WERI-Rb-1 (cell line): ENCODE measurements around the gene FGF14.
A peak's percentile ranks its signal among the peaks of the same experiment; 100 is the strongest.

ENCODE experiments used
- DNase-seq: peaks from one replicate; pipeline ENCODE4 v3.0.0-alpha.2; 2020
- H3K27ac ChIP-seq: fragments of 250-450 bp; sonication (Bioruptor Pico); 2 replicates; pipeline ENCODE4 v1.5.1; 2020; ENCODE audit warnings: mild to moderate bottlenecking, moderate library complexity
- H3K27me3 ChIP-seq: fragments of 250-450 bp; sonication (Bioruptor Pico); 2 replicates; pipeline ENCODE4 v1.5.1; 2021; ENCODE audit warnings: mild to moderate bottlenecking, low read depth, moderate library complexity; ENCODE audit not compliant: insufficient read depth, severe bottlenecking
- H3K36me3 ChIP-seq: fragments of 250-450 bp; sonication (Bioruptor Pico); 2 replicates; pipeline ENCODE4 v1.5.1; 2020; ENCODE audit warnings: mild to moderate bottlenecking, moderate library complexity
- H3K4me3 ChIP-seq: 2 replicates; pipeline ENCODE4 v1.5.1; 2011; ENCODE audit warnings: low read depth, mild to moderate bottlenecking, control low read depth, low read length
- H3K9me3 ChIP-seq: fragments of 250-450 bp; sonication (Bioruptor Pico); 2 replicates; pipeline ENCODE4 v1.5.1; 2021; ENCODE audit warnings: mild to moderate bottlenecking, moderate library complexity; ENCODE audit not compliant: severe bottlenecking
- TF ChIP-seq, protein P1 (sequence below): IDR thresholded peaks from 2 replicates; pipeline ENCODE4 v1.5.1; 2011; ENCODE audit warnings: low read depth, mild to moderate bottlenecking, control low read depth, inconsistent platforms, low read length

The FGF14 gene

DNA sequence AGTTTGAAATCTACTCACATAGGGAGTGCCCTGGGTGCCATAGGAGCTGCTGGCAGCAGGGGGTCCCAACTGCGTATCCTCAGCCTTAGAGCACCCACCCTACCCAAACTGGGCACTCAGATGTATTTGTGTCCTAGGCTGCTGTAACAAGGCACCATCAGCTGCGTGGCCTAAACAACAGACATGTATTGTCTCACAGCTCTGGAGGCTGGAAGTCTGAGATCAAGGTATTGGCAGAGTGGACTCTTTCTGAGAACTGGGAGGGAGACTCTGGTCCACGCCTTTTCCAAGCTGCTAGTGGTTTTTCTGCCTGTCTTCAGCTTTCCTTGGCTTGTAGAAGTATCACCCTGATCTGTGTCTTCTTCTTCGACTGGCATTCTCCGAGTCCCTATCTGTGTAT, 83.6 kb downstream of the FGF14 start:
- no peaks in the 10 kb centered on the region for H3K9me3 ChIP-seq
- DNase-seq, result no peak
- no peaks in the 10 kb centered on the region for H3K27me3 ChIP-seq
- TF ChIP-seq, protein P1, sequence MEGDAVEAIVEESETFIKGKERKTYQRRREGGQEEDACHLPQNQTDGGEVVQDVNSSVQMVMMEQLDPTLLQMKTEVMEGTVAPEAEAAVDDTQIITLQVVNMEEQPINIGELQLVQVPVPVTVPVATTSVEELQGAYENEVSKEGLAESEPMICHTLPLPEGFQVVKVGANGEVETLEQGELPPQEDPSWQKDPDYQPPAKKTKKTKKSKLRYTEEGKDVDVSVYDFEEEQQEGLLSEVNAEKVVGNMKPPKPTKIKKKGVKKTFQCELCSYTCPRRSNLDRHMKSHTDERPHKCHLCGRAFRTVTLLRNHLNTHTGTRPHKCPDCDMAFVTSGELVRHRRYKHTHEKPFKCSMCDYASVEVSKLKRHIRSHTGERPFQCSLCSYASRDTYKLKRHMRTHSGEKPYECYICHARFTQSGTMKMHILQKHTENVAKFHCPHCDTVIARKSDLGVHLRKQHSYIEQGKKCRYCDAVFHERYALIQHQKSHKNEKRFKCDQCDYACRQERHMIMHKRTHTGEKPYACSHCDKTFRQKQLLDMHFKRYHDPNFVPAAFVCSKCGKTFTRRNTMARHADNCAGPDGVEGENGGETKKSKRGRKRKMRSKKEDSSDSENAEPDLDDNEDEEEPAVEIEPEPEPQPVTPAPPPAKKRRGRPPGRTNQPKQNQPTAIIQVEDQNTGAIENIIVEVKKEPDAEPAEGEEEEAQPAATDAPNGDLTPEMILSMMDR, result no peak
- no peaks in the 10 kb centered on the region for H3K36me3 ChIP-seq
- H3K4me3 ChIP-seq, result no peak overlapping the region
- no peak overlapping the region for H3K27ac ChIP-seq

GRCh38 chr13:102317593-102317992, 84.3 kb downstream of the FGF14 start:
- no peak overlapping the region for H3K27ac ChIP-seq

GRCh38 chr13:102316732-102317131, 85.1 kb downstream of the FGF14 start:
- Histone ChIP-seq H3K36me3 (no peaks in the 10 kb centered on the region), H3K27me3 (no peaks in the 10 kb centered on the region), H3K4me3 (no peak overlapping the region), H3K27ac (no peak overlapping the region), H3K9me3 (no peaks in the 10 kb centered on the region)
- DNase-seq, result no peak
- TF ChIP-seq, protein P1, result no peak

More at GRCh38 chr13:102317593-102317992, 84.3 kb downstream of the FGF14 start:
- Histone ChIP-seq H3K4me3 (no peak overlapping the region), H3K9me3 (no peaks in the 10 kb centered on the region), H3K36me3 (no peaks in the 10 kb centered on the region), H3K27me3 (no peaks in the 10 kb centered on the region)
- TF ChIP-seq, protein P1, result no peak
- DNase-seq, result peak; percentile 54

DNA sequence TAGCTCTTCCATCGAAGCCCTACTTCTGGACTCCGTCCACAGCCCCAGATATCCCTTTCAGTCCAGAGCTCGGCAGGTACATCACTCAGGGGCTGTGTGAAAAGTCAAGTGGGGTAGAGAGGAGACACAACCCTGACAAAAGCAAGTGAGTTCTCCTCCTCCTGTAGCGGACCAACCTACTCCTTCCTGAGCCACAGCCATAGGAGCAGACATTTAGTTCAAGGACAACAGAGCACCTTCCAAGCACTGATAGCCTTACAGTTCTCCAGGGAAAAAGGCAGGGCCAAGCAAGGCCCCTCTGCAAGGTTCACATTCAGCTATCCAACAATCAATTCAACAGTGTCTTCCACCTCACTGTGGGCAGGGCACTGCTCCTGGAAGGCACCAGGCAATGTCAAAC, 89.0 kb downstream of the FGF14 start:
- H3K27me3 ChIP-seq, result no peaks in the 10 kb centered on the region
- H3K27ac ChIP-seq, result no peak overlapping the region
- H3K36me3 ChIP-seq, result no peaks in the 10 kb centered on the region
- no peak overlapping the region for H3K4me3 ChIP-seq
- H3K9me3 ChIP-seq, result no peaks in the 10 kb centered on the region
- DNase-seq, result no peak
- TF ChIP-seq, protein P1, result no peak

DNA sequence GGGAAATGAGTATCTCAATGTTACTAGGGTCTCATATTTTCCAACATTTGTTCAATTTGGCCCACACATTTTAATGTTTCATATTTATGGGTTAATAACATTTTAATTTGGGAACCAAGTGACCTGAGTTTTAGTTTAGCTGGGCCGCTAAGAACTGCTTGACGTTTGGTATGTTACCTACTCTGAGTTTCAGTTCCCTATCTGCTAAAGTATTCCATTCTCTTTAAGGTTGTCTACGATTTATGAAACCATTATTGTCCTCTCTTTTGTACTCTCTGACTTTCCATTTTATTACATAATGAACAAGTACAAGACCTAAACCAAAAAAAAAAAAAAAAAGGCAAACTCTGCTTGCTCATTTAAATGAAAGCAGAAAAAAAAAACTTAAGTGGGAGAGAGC, 89.9 kb downstream of the FGF14 start:
- H3K9me3 ChIP-seq, result no peaks in the 10 kb centered on the region
- TF ChIP-seq, protein P1, result no peak

GRCh38 chr13:102311419-102311796, 90.4 kb downstream of the FGF14 start:
- TF ChIP-seq, protein P1, result no peak
- Histone ChIP-seq H3K36me3 (no peaks in the 10 kb centered on the region), H3K4me3 (no peak overlapping the region), H3K27me3 (no peaks in the 10 kb centered on the region), H3K9me3 (no peaks in the 10 kb centered on the region), H3K27ac (no peak overlapping the region)
- no peak for DNase-seq

More for the DNA sequence above, 89.9 kb downstream of the FGF14 start:
- DNase-seq, result no peak
- Histone ChIP-seq H3K27ac (no peak overlapping the region), H3K4me3 (no peak overlapping the region), H3K27me3 (no peaks in the 10 kb centered on the region), H3K36me3 (no peaks in the 10 kb centered on the region)
